Upper lobe of left lung (tissue), 6 donors: ENCODE measurements around the gene ACVR1. TPM values are rescaled to one million over a fixed set of nuclear protein-coding genes. Genes with fewer than 3 reads are reported as not detected.

Experiments used
- ATAC-seq, 2 donors: fragments of 200-7000 bp; cut with Tn5 transposase; one replicate each; pipeline ENCODE4 v1.9.1; 2022; ENCODE audit warnings: mild to moderate bottlenecking in 2 of 2, moderate library complexity in 2 of 2; ENCODE audit not compliant: low FRiP score in 2 of 2
- DNase-seq, 2 donors: peaks; one replicate each; pipeline ENCODE4 v3.0.0-alpha.2; 2019 to 2020
- H3K27ac ChIP-seq, 4 donors: fragments of 200-600 bp; sonication (generic); one replicate each; pipeline ENCODE4 v1.5.1; 2016 to 2019
- H3K27me3 ChIP-seq, 4 donors: fragments of 200-600 bp; sonication (generic); one replicate each; pipeline ENCODE4 v1.5.1; 2017 to 2019
- H3K36me3 ChIP-seq, 4 donors: fragments of 200-600 bp; sonication (generic); one replicate each; pipeline ENCODE4 v1.5.1; 2016 to 2019
- H3K4me1 ChIP-seq, 4 donors: fragments of 200-600 bp; sonication (generic); one replicate each; pipeline ENCODE4 v1.5.1; 2018 to 2019
- H3K4me3 ChIP-seq, 4 donors: fragments of 200-600 bp; sonication (generic); one replicate each; pipeline ENCODE4 v1.5.1; 2017 to 2019; ENCODE audit warnings: mild to moderate bottlenecking in 2 of 4, moderate library complexity in 1 of 4
- H3K9me3 ChIP-seq, 4 donors: fragments of 200-600 bp; sonication (generic); one replicate each; pipeline ENCODE4 v1.5.1; 2018 to 2019
- CTCF ChIP-seq, 6 experiments: fragments of 450-650 bp in 4 of 6; fragments of 200-600 bp in 2 of 6; sonication (generic) in 2 of 6; IDR thresholded peaks; one replicate each; pipeline ENCODE4 v1.5.1; 2016 to 2019; ENCODE audit warnings: antibody characterized with exemption in 6 of 6
- EP300 ChIP-seq, 4 donors: sonication (generic); formaldehyde crosslinking; IDR thresholded peaks; one replicate each; pipeline ENCODE4 v1.5.1; 2017; ENCODE audit warnings: antibody characterized with exemption in 4 of 4, control low read depth in 2 of 4
- POLR2A ChIP-seq, 4 donors: fragments of 450-650 bp; IDR thresholded peaks; one replicate each; pipeline ENCODE4 v1.5.1; 2016 to 2017; ENCODE audit warnings: antibody characterized with exemption in 4 of 4, mild to moderate bottlenecking in 2 of 4
- POLR2AphosphoS5 ChIP-seq, 2 donors: sonication (generic); formaldehyde crosslinking; IDR thresholded peaks; one replicate each; pipeline ENCODE4 v1.5.1; 2017; ENCODE audit warnings: antibody characterized with exemption in 2 of 2
- WGBS, 2 donors: methylation state at CpG; one replicate each; pipeline ENCODE4 v1.1.5; 2017 to 2018; 5-methylcytosine and 5-hydroxymethylcytosine counted together
- total RNA-seq, 6 donors: library from RNA; depleted of rRNA in 4 of 6; stranded (reverse); fragments of >200 nt in 4 of 6; gene quantifications; one replicate each; pipeline versions ENCODE4 v1.1.0 to v1.2.1, GENCODE V29; 2016 to 2021
- donor health status: DM: no; HTN: no; CAD: no; lungs with moderate emphysema.
- donor health status: DM: no; HTN: yes; CAD: no; lungs with severe emphysema.

Gene ACVR1
- total RNA-seq, 6 donors from 2014 or later: 16.4 to 38.8 (median 25.8) TPM

- DNase-seq (no peak), ATAC-seq (peak in 1 of 2 donors; percentile 27)
- Histone ChIP-seq H3K27ac (no peak overlapping the region), H3K9me3 (no peaks in the 10 kb centered on the region), H3K27me3 (no peaks in the 10 kb centered on the region), H3K4me1 (peaks cover 0 to 7% (median 0%) of the 10 kb centered on the region in 4 donors), H3K4me3 (no peak overlapping the region), H3K36me3 (peaks cover 0 to 3% (median 0%) of the 10 kb centered on the region in 4 donors)
- 77 to 85% methylated on average over 4 of the region's 4 CpGs for WGBS, 2 donors
- TF ChIP-seq CTCF (IDR thresholded peaks at IDR 0.05): no peak
- TF ChIP-seq POLR2A (IDR thresholded peaks at IDR 0.05): no peak
- no peak for TF ChIP-seq EP300 (IDR thresholded peaks at IDR 0.05)
- TF ChIP-seq POLR2AphosphoS5 (IDR thresholded peaks at IDR 0.05): no peak
Measured at GRCh38 chr2:157857881-157858280, 18.2 kb downstream of the ACVR1 start.

GRCh38 chr2:157856187-157856515 lies 20.0 kb downstream of the ACVR1 start:
- WGBS, 2 donors: 80 to 90% methylated on average over 2 of the region's 2 CpGs
- Histone ChIP-seq H3K4me3 (no peak overlapping the region), H3K27ac (no peak overlapping the region), H3K27me3 (no peaks in the 10 kb centered on the region), H3K36me3 (peaks cover 0 to 3% (median 0%) of the 10 kb centered on the region in 4 donors), H3K9me3 (no peaks in the 10 kb centered on the region), H3K4me1 (peaks cover 0 to 7% (median 0%) of the 10 kb centered on the region in 4 donors)
- ATAC-seq (no peak), DNase-seq (no peak)
- TF ChIP-seq POLR2AphosphoS5 (IDR thresholded peaks at IDR 0.05) (no peak), CTCF (IDR thresholded peaks at IDR 0.05) (no peak), POLR2A (IDR thresholded peaks at IDR 0.05) (no peak), EP300 (IDR thresholded peaks at IDR 0.05) (no peak)

- no peak for ATAC-seq
- H3K27me3 ChIP-seq: no peaks in the 10 kb centered on the region
- no peak for TF ChIP-seq EP300 (IDR thresholded peaks at IDR 0.05)
- TF ChIP-seq POLR2A (IDR thresholded peaks at IDR 0.05): no peak
- no peak for TF ChIP-seq CTCF (IDR thresholded peaks at IDR 0.05)
- no peak for TF ChIP-seq POLR2AphosphoS5 (IDR thresholded peaks at IDR 0.05)
- peaks cover 0 to 7% (median 0%) of the 10 kb centered on the region in 4 donors for H3K4me1 ChIP-seq
- no peaks in the 10 kb centered on the region for H3K9me3 ChIP-seq
- no peak for DNase-seq
- H3K27ac ChIP-seq: no peak overlapping the region
- H3K4me3 ChIP-seq: no peak overlapping the region
- 92% methylated on average over 3 of the region's 3 CpGs for WGBS, 2 donors
- H3K36me3 ChIP-seq: peaks cover 0 to 3% (median 0%) of the 10 kb centered on the region in 4 donors
Measured at GRCh38 chr2:157853820-157854219, 22.3 kb downstream of the ACVR1 start.

GRCh38 chr2:157853211-157853610 lies 22.9 kb downstream of the ACVR1 start:
- ATAC-seq (peak in 1 of 2 donors; percentile 37), DNase-seq (no peak)
- Histone ChIP-seq H3K9me3 (no peaks in the 10 kb centered on the region), H3K27ac (no peak overlapping the region), H3K4me1 (peaks cover 0 to 7% (median 0%) of the 10 kb centered on the region in 4 donors), H3K36me3 (peaks cover 0 to 3% (median 0%) of the 10 kb centered on the region in 4 donors), H3K4me3 (no peak overlapping the region), H3K27me3 (no peaks in the 10 kb centered on the region)
- 94 to 95% methylated on average over 2 of the region's 2 CpGs for WGBS, 2 donors
- TF ChIP-seq EP300 (IDR thresholded peaks at IDR 0.05): no peak

- H3K4me3 ChIP-seq: no peak overlapping the region
- H3K27ac ChIP-seq: no peak overlapping the region
- no peaks in the 10 kb centered on the region for H3K9me3 ChIP-seq
- no peaks in the 10 kb centered on the region for H3K27me3 ChIP-seq
- no peak for ATAC-seq
- no peak for TF ChIP-seq CTCF (IDR thresholded peaks at IDR 0.05)
- no peak for TF ChIP-seq EP300 (IDR thresholded peaks at IDR 0.05)
- no peak for TF ChIP-seq POLR2A (IDR thresholded peaks at IDR 0.05)
- TF ChIP-seq POLR2AphosphoS5 (IDR thresholded peaks at IDR 0.05): no peak
- no peaks in the 10 kb centered on the region for H3K36me3 ChIP-seq
- H3K4me1 ChIP-seq: no peaks in the 10 kb centered on the region
- no peak for DNase-seq
- WGBS, 2 donors: 60 to 64% methylated on average over 2 of the region's 2 CpGs
Measured at GRCh38 chr2:157849591-157849990, 26.5 kb downstream of the ACVR1 start.
